AG09319 (cell line): ENCODE results near the gene KLHL36.

Source experiments
- DNase-seq: peaks from one replicate; pipeline ENCODE4 v3.0.0-alpha.2; 2010; ENCODE audit warnings: low read depth; ENCODE audit errors: extremely low read depth
- CTCF ChIP-seq: IDR thresholded peaks from 2 replicates; pipeline ENCODE4 v1.5.1; 2011; ENCODE audit warnings: low read depth, mild to moderate bottlenecking, inconsistent platforms, low read length, moderate library complexity

KLHL36 gene

GRCh38 chr16:84647828-84648594 lies at the start of gene KLHL36:
Gene KLHL36 (plus strand): TSS chr16:84648511. CDS start chr16:84650868, 2,357 bp downstream.
- no peak for DNase-seq
- TF ChIP-seq CTCF, result no peak

DNA sequence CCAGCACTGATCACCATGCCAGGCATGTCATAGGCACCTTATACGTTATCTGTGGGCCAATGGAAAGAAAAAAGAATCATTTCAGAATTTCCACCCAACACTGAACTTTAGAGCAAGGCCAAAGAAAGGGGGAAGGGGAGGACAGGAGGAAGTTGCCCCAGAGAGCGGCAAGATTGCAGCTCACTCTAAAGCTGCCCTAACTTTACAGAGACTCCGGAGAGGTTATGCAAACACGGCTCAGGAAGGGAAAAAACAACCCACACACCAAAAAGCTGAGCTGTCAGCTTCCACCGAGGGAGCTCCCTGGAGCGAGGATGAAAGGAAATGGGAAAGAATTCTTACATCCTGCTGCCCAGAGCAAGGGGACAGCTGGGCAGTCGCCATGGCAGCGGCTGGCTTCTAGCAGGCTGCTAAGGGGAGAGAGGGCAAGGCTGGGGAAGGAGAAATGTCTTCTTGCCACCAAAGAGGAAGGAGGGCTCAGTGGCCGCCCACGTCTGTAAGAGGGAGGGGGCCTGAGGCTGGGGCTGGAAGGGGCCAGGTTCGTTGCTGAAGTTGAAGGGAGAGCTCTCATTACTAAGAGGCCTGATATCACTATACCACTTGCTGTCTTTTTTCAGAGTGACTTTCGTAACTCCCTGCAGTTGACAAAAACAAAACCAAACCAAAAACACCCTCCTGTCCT lies 48.6 kb upstream of the KLHL36 start:
- no peak for TF ChIP-seq CTCF
- DNase-seq, result no peak

- TF ChIP-seq CTCF, result no peak
- no peak for DNase-seq
Measured at GRCh38 chr16:84600343-84601229, 47.7 kb upstream of the KLHL36 start.

- no peak for TF ChIP-seq CTCF
- DNase-seq, result peak; percentile 85
Measured at GRCh38 chr16:84603140-84603816, 45.0 kb upstream of the KLHL36 start.

DNA sequence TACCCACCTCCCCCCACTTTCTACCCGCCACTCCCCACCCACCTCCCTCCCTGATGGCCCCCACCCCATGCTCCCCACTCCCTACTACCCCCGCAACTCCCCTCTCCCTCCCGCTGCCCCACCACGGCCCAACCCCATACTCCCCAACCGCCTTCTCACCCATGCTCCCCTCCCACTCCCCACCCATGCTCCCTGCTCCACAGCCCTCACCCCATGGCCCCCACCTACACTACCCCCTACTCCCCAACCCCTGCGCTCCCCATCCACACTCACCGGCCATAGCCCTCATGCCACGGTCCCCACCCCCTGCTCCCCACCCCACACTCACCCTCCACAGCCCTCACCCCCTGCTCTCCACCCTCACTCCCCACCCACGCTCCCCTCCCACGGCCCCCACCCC lies 44.4 kb upstream of the KLHL36 start:
- TF ChIP-seq CTCF, result no peak
- no peak for DNase-seq

GRCh38 chr16:84604477-84605013 lies 43.8 kb upstream of the KLHL36 start:
- no peak for DNase-seq
- TF ChIP-seq CTCF, result no peak
